SK-N-SH treated with all-trans-retinoic acid at 6 μM for 48 hours (cell line): ENCODE results near the gene HOGA1.

ENCODE experiments used
- ARNTL ChIP-seq: fragments of 450-650 bp; formaldehyde crosslinking; IDR thresholded peaks from 2 replicates; pipeline ENCODE4 v1.5.0; 2020; ENCODE audit warnings: low read depth, mild to moderate bottlenecking, moderate library complexity, borderline replicate concordance
- CREB5 ChIP-seq: fragments of 250-450 bp; sonication (Bioruptor Pico); IDR thresholded peaks from 2 replicates; pipeline ENCODE4 v1.5.1; 2020; ENCODE audit warnings: low read depth, mild to moderate bottlenecking, moderate library complexity
- CSDC2 ChIP-seq: fragments of 250-450 bp; sonication (Bioruptor Pico); IDR thresholded peaks from 2 replicates; pipeline ENCODE4 v1.5.0; 2020; ENCODE audit warnings: mild to moderate bottlenecking, moderate library complexity
- ISL1 ChIP-seq: fragments of 250-450 bp; sonication (Bioruptor Pico); IDR thresholded peaks from 2 replicates; pipeline ENCODE4 v2.1.2; 2022; ENCODE audit warnings: mild to moderate bottlenecking, moderate library complexity
- ZFP3 ChIP-seq: fragments of 250-450 bp; sonication (Bioruptor Pico); IDR thresholded peaks from 2 replicates; pipeline ENCODE4 v1.5.0; 2020; ENCODE audit warnings: mild to moderate bottlenecking, moderate library complexity
- ZFP30 ChIP-seq: fragments of 450-650 bp; formaldehyde crosslinking; IDR thresholded peaks from 2 replicates; pipeline ENCODE4 v1.5.0; 2022; ENCODE audit warnings: mild to moderate bottlenecking, moderate library complexity

- TF ChIP-seq ZFP30 (CRISPR knock-in tag) (no peak), CSDC2 (no peak), ZFP3 (CRISPR knock-in tag) (no peak), ARNTL (CRISPR knock-in tag) (no peak), ISL1 (no peak), CREB5 (CRISPR knock-in tag) (no peak)
Observed at GRCh38 chr10:97623277-97623676, 39.1 kb downstream of the HOGA1 start.
